ES-I3 (cell line): Measurements from ENCODE around the gene KCNQ1.

Source experiments
- H3K36me3 ChIP-seq: 2 replicates; pipeline ENCODE4 v1.6.1; 2013; ENCODE audit warnings: mild to moderate bottlenecking, low read length, control low read depth, moderate library complexity; ENCODE audit not compliant: insufficient read depth
- H3K4me1 ChIP-seq: 2 replicates; pipeline ENCODE4 v1.6.1; 2013; ENCODE audit warnings: mild to moderate bottlenecking, control low read depth, low read length; ENCODE audit not compliant: insufficient read depth
- H3K9ac ChIP-seq: 2 replicates; pipeline ENCODE4 v1.6.1; 2013; ENCODE audit warnings: low read depth, mild to moderate bottlenecking, low read length, moderate library complexity
- H3K9me3 ChIP-seq: 2 replicates; pipeline ENCODE4 v1.6.1; 2013; ENCODE audit warnings: mild to moderate bottlenecking, low read length, moderate library complexity; ENCODE audit not compliant: control insufficient read depth, insufficient read depth

KCNQ1 gene

GRCh38 chr11:2674658-2675131 lies 229.9 kb downstream of the KCNQ1 start:
- no peak overlapping the region for H3K9ac ChIP-seq
- no peaks in the 10 kb centered on the region for H3K9me3 ChIP-seq
- no peaks in the 10 kb centered on the region; the same call in 1 of the 2 replicates for H3K4me1 ChIP-seq
- no peaks in the 10 kb centered on the region for H3K36me3 ChIP-seq

GRCh38 chr11:2675540-2675939 lies 230.7 kb downstream of the KCNQ1 start:
- Histone ChIP-seq H3K36me3 (no peaks in the 10 kb centered on the region), H3K9me3 (no peaks in the 10 kb centered on the region), H3K9ac (no peak overlapping the region), H3K4me1 (no peaks in the 10 kb centered on the region; the same call in 1 of the 2 replicates)

- no peaks in the 10 kb centered on the region; the same call in 1 of the 2 replicates for H3K4me1 ChIP-seq
- H3K9ac ChIP-seq: no peak overlapping the region
- no peaks in the 10 kb centered on the region for H3K36me3 ChIP-seq
- H3K9me3 ChIP-seq: no peaks in the 10 kb centered on the region
These were observed 232.3 kb downstream of the KCNQ1 start for GRCh38 chr11:2677127-2677526.

DNA sequence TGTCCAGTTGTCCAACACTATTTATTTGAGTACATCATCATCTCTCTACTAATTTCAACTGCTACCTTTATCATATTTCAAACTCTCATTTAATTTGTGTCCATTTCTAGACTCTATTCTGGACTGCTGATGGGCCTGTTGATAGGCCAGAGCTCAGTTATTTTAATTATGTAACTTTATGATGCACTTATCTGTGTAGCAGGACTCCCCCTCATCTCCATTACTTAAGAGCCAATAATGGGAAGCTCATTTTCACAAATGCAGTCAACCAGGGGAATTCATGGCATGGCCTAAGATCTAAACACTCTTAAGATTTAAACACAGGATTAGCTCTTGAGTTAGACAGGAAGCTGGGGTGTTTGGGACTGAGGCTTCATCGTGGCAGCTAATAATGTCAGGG lies 233.6 kb downstream of the KCNQ1 start:
- no peaks in the 10 kb centered on the region; the same call in none of the 2 replicates for H3K4me1 ChIP-seq
- H3K9ac ChIP-seq: no peak overlapping the region
- no peaks in the 10 kb centered on the region for H3K9me3 ChIP-seq
- no peaks in the 10 kb centered on the region for H3K36me3 ChIP-seq

GRCh38 chr11:2679011-2679676 lies 234.3 kb downstream of the KCNQ1 start:
- H3K9me3 ChIP-seq: no peaks in the 10 kb centered on the region

GRCh38 chr11:2681408-2682145 lies 236.8 kb downstream of the KCNQ1 start:
- Histone ChIP-seq H3K36me3 (no peaks in the 10 kb centered on the region), H3K9ac (no peak overlapping the region), H3K9me3 (no peaks in the 10 kb centered on the region), H3K4me1 (no peaks in the 10 kb centered on the region; the same call in 1 of the 2 replicates)

More at GRCh38 chr11:2679011-2679676, 234.3 kb downstream of the KCNQ1 start:
- Histone ChIP-seq H3K36me3 (no peaks in the 10 kb centered on the region), H3K4me1 (no peaks in the 10 kb centered on the region; the same call in none of the 2 replicates), H3K9ac (no peak overlapping the region)

DNA sequence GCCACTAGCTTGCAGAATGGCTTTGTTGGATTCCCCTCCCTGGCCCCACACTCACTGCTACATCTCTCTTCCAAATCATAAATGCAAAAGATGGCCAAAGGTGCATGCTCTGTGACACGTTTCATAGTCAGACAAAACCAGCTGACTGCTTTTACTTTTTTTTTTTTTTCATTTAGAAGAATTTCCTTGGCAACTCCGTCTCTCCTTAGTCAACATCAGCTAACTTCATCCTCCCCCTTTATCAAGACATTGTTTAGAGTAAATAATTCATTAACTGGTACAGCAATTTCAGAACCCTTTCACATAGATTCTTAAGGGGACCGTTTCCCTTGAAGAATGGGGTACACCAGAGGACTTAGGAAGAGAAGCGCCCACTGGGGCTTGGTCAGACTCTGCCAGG lies 239.0 kb downstream of the KCNQ1 start:
- no peaks in the 10 kb centered on the region for H3K36me3 ChIP-seq
- H3K4me1 ChIP-seq: peaks cover 12% of the 10 kb centered on the region
- H3K9ac ChIP-seq: no peak overlapping the region
- no peaks in the 10 kb centered on the region for H3K9me3 ChIP-seq

GRCh38 chr11:2684581-2684980 lies 239.8 kb downstream of the KCNQ1 start:
- Histone ChIP-seq H3K4me1 (peaks cover 14% of the 10 kb centered on the region), H3K36me3 (no peaks in the 10 kb centered on the region), H3K9me3 (no peaks in the 10 kb centered on the region), H3K9ac (no peak overlapping the region)

DNA sequence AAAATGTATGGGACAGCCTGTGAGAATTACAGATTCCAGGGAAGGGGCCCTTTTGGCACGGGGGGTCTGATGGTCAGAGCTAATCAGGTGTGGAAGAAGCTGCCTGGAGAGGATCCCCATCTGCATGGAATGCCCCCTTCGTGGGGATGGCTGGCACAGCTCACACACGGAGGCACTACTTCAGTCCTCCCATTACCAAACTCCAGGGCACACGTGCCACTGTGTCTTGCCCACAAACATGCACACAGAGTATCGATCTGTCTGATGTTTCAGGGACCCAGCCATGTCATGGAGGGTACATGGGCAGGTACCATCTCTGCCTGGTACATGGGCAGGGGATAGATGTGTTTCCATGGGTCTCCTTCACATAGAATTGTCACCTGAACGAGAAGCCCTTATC lies 240.2 kb downstream of the KCNQ1 start:
- Histone ChIP-seq H3K4me1 (peaks cover 14% of the 10 kb centered on the region), H3K36me3 (no peaks in the 10 kb centered on the region), H3K9ac (no peak overlapping the region), H3K9me3 (no peaks in the 10 kb centered on the region)

DNA sequence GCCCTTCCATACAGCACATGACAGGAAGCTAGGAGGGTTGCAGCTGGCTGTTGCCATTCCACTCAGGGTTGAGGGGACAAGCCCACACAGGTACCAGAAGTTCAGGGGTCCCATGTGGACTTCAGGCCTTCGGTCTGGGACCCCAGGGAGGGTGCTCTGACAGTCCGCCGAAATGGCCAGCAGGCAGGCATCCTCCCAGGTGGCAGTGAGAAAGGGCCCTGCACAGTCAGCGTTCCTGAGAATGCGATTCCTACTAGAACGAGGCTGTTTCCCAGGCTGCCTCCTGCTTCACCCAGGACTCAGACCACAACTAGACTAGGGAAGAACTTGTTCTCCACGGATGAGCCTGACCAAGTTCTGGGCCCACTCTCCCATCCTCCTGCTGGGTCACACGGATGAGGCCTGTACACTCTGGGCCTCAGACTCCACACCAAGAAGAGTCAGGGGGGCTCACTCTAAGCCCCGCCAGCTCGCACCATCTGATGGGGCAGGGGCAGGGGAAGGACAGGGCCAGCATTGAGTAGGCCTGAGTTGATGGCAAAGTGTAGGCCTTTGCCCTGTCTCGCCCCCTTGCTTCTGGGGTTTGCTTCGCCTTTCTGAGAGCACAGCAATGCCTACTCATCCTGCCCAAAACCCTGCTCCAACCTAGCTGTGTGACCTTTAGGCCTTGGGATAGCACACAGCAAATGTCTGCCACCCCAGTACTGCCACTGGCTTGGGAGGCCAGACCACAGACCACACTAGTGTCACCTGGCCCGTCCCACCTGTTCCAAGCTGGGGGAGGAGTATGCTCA lies 241.0 kb downstream of the KCNQ1 start:
- H3K36me3 ChIP-seq: no peaks in the 10 kb centered on the region
- H3K4me1 ChIP-seq: peaks cover 18% of the 10 kb centered on the region
- no peak overlapping the region for H3K9ac ChIP-seq
- H3K9me3 ChIP-seq: no peaks in the 10 kb centered on the region

DNA sequence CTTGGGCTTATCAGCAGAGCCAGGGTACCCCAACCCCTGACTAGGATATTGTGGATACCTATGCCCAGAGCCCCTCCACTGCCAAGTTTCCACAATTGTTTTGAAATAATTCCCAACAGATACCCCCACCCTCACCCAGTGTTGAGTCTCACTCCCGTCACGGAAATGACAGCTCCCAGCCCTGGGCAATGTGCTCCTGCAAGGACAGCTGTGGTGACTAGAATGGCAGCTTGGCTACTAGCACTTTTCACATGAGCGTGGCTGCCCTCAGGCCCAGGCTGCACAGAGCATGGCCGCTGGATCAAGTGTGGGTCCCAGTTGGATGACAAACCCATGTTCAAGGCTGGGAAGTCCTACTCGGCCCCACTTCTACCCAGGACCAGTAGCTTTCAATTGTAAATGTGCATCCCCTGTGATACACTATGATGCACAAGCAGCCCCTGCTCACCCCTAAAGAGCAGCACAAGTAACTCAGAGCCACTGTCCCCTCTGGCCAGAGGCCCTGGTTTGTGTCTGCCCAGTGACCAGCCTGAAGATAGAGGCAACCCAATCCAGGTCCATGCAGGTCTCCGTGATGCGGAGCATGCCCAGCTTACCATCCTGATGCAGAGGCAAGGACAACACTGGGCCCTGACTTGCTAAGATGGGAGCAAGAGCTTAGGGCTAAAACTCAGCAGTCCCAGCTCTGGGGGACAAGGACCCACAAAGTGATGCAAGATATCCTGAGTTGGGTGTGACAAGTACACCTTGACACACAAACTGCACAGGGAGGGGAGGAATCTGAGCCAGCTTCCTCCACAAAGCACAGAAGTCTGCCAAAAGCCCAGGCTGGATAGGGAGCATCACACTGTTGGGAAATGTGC lies 241.8 kb downstream of the KCNQ1 start:
- no peak overlapping the region for H3K9ac ChIP-seq
- H3K4me1 ChIP-seq: peaks cover 27% of the 10 kb centered on the region
- no peaks in the 10 kb centered on the region for H3K9me3 ChIP-seq
- no peaks in the 10 kb centered on the region for H3K36me3 ChIP-seq

DNA sequence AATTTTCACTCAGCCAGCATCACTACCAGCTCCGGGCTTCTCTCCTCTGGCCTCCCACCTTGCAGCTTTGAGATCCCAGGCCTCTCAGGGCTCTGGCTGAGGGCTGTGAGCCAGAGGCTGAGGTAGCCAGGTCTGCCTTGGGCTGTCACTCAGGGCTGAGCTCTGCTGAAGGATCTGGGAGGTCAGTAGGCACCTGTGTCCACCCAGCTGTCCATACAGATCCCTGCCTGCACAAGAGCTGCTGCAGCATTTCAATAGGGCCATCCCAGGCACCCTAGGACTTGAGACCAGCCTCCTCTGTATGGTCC lies 242.4 kb downstream of the KCNQ1 start:
- Histone ChIP-seq H3K36me3 (no peaks in the 10 kb centered on the region), H3K9ac (no peak overlapping the region), H3K4me1 (peaks cover 32% of the 10 kb centered on the region), H3K9me3 (no peaks in the 10 kb centered on the region)

DNA sequence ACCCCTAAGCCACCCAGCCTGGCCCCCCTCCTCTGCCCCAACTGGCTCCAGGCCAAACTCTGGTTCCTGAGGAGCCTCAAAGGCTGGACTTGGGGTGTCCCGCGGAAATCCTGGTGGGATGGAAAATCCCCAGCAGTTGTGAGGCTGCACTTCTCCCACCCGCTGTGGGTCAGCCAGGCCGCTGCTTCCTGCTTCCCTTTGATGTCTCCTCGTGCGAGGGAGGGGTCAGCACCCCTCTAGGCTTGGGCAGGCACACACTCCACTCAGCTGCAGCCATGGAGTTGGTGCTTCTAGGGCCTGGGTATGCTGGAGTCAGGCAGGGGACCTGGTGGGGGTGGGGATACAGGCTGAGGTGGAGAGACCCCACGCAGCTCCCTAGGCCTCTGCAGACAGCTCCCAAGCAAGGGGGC lies 243.0 kb downstream of the KCNQ1 start:
- no peaks in the 10 kb centered on the region for H3K9me3 ChIP-seq
- no peak overlapping the region for H3K9ac ChIP-seq
- H3K4me1 ChIP-seq: peaks cover 39% of the 10 kb centered on the region
- no peaks in the 10 kb centered on the region for H3K36me3 ChIP-seq
